GDM1 (cell line): Measurements from ENCODE around the gene RNU1-4.
"Not testable (repeated sequence)": the region's sequence is repeated elsewhere in the genome, so short reads cannot be mapped to it uniquely, and the experiment has no call there.

Experiments used
- DNase-seq: peaks from one replicate; lab custom pipeline; 2025; lab: John Stamatoyannopoulos, UW

RNU1-4 gene

DNA sequence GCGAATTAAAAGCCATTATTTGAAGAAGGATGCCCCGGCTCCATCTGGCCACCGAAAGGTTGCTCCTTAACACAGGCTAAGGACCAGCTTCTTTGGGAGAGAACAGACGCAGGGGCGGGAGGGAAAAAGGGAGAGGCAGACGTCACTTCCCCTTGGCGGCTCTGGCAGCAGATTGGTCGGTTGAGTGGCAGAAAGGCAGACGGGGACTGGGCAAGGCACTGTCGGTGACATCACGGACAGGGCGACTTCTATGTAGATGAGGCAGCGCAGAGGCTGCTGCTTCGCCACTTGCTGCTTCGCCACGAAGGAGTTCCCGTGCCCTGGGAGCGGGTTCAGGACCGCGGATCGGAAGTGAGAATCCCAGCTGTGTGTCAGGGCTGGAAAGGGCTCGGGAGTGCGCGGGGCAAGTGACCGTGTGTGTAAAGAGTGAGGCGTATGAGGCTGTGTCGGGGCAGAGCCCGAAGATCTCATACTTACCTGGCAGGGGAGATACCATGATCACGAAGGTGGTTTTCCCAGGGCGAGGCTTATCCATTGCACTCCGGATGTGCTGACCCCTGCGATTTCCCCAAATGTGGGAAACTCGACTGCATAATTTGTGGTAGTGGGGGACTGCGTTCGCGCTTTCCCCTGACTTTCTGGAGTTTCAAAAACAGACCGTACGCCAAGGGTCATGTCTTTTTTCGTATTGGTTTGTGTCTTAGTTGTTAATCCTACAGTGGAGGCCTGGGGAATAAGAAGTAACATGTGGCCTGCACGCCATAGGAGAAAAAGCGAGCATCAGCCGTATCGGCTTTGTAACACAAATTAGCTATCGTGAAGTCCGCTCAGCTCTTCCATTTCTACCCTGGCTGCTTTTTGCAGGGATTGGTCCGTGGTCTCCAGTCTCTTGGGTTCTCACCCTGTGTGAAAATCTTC is at the start of gene RNU1-4:
RNU1-4 (plus strand) TSS at position 470 of the 918 bp plus-strand sequence.
- DNase-seq: not testable (repeated sequence)

DNA sequence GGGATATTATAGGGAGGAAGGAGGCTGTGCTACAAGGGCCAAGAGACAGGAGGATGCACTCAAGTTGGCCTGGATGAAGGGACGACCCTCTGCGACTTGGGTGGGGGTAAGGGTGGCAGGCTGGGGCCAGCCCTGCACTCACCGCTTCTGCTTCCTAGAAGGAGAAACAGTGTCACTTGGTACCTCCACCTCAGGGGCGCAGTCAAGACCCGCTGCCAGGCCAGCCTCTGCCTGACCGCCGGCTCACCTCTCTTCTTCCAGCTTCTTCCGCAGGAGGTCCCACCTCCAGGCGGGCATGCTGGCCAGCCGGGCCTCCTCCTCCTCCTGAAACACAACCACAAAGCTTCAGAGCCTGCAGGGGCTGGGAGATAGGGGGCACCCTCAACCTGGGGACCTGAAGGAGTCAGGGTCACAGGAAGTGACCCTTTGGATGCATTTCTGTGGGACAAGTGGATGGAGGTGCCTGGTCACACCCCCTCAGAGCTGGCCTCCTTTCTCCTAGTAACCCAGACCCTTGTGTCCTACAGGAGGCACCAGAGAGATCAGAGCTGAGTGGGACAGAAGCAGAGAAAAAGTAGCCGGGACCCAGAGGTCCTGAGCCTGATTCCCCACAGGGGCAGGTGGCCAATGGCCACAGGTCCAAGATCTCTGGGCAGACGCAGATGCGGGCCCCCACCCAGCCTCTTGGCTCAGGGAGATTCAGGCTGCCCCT is 49.2 kb upstream of the RNU1-4 start:
- DNase-seq: not testable (repeated sequence)

DNA sequence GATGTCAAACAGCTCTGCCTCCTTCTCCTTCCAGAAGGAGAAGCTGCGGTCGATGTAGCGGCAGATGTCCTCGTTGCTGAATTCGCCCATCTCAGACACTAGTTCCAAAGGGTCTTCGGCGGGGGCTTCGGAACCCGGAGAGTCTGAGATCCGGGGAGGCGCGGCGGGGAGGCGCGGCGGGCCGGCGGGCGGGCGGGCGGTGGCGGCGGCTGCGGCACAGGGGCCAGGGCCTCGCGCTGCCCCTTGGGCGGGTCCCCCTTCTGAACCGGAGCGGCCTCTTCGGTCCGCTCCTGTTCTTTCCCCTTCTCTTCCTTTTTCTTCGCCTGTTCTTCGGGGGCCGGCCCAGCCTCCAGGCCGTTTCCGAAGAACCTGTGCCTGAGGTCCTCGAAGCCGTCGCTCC is 48.0 kb upstream of the RNU1-4 start:
- not testable (repeated sequence) for DNase-seq

DNA sequence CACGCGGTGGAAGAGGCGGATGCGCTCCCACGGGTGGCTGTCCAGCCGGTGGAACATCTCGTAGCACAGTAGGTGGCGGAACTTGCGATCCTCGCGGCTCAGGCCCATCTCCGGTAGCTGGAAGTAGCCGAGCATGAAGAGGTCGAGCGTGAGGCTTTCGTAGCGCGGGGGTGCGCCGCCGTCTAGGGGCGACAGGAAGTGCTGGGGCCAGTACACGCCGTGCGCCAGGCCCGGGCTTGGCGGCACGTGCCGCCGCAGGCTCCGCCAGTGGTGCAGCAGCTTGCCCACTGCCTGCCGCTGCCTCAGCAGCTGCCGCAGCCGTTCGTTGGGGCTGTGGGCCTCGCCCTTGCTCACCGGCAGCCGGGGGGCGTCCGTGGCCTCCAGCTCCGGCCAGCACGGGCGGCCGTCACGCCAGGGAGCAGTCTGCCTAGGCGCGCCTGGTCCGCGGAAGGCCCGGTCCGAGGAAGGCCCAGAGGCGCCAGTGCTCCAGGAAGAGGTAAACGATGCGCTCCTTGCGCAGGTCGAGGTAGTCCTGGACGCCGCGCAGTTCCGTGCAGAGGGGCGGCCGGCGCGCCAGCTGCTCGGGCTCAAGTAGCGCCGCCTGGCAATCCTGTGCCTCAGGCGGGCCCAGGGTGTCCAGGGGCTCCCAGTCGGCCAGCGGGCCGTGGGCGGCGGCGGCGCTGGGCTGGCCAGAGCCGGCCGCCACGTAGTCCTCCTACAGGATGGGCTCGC is 47.4 kb upstream of the RNU1-4 start:
- not testable (repeated sequence) for DNase-seq

DNA sequence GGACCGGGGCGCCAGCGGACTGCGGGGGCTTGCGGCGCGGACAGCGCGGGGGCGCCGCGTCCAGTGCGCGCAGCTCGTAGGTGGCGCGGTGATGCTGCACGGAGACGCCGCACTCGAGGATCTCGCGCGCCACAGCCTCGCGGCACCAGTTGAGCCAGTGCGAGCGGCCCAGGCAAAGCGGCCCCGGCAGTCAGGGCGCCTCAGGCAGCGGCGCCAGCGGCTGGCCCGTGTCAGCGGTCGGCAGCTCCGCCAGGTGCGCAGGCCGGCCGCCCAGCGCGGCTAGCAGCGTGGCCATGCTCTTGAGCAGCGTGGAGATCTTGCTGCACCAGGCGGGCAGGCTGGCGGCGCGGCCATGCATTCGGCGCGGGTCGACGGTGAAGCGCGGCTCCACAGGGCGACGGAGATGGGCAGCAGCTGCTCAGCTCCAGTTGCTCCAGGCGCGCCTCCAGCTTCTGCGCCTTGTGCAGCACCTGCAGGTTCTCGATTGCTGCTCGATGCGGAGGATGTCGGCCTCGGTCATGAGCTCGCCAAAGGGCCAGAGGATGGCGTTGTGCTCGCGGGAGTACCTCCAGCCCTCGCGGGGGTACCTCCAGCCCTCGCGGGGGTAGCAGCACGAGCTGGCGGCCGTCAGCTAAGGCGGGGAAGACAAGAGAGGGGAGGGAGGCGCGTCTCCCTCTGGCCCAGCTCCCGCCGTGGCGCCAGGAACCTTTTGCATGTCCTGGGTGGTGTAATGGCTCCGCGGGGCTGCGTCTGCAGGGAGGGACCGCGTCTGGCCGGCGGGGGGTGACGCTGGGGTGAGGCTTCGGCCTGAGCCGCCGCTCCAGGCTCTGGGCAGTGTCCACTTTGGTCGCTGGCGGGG is 46.6 kb upstream of the RNU1-4 start:
- DNase-seq: not testable (repeated sequence)

DNA sequence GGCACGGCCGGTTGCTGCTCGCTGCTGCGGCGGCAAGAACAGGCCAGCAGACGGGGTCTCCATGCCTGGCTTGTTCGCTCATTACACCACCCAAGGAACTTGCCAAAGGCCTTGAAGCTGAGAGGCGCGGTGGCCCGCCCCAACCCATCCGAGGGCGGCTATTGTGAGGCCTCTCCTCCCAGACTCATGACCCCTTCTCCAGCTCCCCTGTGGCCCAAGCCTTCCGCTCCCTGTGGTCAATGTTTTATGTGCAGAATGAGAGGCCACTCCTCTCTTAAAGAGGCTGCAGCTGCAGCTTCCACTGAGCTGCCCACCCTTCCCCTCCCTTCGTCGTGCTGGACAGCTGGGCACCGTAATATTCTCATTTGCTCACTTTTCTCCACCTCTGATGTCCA is 46.0 kb upstream of the RNU1-4 start:
- not testable (repeated sequence) for DNase-seq

DNA sequence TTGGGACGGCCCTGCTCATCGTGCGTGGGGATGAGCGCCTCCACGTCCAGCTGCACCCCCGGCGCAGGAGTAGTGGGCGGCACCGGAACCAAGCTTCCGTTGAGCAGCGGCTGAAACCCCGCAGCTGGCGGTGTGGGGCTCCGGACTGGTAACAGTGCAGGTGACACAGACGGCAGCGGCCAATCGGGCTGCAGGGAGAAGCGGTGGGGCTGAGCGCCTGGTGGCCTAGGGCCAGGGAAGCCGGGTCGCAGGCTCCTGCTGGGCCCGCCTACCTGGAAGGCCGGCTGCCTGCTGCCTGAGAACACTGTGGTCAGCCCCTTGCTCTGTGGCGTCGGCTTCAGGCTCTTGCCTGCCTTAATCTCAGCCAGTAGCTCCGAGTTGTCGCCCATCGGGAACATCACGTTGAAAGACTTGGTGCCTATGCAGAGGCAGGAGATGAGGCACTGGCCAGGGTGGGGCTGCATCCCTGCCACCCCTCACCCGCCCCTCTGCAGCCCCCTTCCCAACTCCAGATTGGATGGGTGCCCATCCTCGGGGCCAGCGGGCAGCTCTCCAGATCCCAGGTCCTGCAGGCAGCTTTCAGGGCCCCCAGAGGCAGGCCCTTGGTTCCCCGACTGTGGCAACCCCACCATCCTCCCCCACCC is 43.7 kb upstream of the RNU1-4 start:
- not testable (repeated sequence) for DNase-seq

DNA sequence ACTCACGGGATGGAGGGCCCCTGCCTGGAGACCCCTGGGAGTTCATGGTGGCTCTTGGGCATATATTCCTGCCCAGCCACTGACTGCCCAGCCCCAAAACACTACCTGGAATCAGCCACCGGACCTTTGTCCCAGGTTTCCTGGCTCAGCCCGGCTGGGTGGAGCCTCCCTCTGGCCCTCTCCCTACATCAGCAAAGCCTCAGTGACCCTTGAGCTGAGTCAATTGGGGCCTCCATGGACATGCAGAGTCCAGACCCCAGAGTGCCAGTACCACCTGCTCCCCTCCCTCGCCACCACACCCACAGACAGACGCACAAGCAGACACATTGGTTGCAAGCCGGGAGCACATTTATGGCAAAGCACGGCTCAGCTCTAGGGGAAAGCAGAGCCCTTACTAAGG is 43.2 kb upstream of the RNU1-4 start:
- not testable (repeated sequence) for DNase-seq

DNA sequence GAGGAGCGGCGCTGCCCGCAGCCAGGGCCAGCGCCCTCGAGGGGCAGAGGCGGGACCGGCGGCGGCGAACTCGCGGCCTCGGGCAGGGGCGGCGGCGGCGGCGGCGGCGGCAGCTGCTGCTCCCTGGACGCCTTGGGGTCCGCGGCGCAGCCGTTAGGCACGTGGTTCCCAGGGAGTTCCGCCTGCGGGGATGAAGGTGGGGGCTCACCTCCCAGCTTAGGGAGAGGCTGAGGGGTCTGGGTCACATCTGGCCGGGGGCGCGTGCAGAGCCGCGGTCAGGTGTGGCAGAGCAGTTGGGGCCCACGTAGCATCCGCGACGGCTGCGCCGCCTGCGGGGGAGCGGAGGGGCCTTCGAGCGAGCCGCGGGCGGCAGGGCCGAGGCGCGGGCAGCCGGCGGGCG is 40.9 kb upstream of the RNU1-4 start:
- not testable (repeated sequence) for DNase-seq

DNA sequence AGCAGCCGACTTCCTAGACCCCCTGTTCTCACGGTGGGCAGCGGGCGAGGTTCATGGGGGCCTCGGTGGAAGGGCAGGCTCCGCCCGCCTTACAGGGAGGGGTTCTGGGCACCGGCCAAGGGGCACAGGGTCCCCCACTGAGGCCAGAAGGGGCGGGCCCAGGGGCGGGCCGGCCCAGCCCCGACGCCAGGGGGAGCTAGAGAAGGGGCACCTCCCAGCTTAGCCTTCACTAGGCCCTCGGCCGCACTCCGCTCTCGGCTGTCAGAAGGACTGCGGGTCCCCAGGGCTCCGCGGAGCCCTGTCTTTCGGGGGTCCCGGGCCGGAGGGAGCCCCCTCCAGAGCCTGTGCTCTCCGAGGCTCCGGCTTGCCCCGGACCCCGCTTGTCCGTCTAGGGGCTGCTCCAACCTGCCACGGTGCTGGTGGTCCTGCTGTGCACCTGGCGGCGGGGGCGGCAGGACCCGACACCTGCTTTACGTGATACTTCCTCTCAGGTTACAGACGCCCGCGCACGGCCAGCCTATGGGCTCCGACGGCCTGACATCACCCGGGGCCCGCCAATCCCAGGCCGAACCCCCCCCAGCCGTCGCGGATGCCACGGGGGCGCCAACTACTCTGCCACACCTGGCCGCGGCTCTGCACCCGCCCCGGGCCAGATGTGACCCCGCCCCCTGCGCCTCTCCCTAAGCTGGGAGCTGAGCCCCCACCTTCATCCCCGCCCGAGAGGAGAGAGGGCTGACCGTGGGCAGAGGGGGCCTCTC is 40.0 kb upstream of the RNU1-4 start:
- not testable (repeated sequence) for DNase-seq

DNA sequence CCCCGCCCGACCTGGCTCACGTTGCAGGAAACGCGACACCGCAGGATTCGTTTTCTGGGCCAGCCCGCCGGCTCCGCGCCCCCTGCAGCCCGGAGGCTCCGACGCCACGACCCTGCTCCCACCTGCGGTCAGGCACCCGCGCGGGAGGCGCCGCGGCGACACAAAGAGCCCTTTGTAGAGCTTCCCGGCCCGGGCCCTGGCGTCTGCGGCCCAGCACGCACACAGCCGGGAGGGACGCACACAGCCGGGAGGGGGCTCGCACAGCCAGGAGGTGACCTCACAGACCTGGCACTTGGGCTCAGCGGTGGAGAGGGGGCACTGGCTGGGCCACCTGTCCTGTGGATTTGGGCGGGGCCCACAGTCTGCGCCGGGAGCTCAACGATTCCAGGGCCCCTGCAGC is 39.1 kb upstream of the RNU1-4 start:
- DNase-seq: not testable (repeated sequence)

DNA sequence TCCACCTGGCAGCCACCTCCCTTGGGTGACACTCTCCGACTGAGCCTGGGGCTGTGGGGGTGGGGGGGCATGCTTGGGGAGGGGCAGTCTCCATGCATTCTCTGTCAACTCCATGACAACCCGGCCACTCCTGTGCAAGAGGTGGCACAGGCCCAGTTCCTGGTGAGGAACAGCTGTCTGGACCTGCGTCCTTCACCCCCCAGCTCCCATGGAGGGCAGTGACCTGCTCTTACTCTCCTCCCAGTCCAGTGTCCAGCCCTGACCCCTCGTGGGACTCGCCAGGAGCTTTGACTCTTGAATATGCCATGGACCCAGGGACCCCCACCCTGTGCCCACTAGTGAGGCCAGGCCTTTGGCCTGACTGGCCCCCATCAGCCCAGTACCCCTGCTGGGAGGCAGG is 38.0 kb upstream of the RNU1-4 start:
- DNase-seq: not testable (repeated sequence)

DNA sequence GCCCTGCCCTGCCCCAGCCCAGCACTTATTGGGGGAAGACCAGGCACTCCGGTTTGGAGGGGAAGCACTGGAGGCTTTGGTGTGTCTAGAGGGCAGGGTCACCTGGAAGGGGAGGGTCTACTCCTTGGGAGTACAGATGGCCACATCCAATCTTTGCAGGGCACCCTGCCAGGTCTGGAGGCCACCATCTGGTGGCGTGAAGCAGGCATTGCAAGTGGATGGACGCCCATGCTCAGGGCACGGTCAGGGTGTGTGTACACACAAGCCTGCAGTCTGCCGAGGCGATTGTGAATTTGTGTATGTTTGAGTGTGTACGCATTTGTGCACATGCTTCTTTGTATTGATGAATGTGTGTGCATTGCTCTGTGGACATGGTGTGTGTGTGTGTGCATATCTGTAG is 37.2 kb upstream of the RNU1-4 start:
- not testable (repeated sequence) for DNase-seq

DNA sequence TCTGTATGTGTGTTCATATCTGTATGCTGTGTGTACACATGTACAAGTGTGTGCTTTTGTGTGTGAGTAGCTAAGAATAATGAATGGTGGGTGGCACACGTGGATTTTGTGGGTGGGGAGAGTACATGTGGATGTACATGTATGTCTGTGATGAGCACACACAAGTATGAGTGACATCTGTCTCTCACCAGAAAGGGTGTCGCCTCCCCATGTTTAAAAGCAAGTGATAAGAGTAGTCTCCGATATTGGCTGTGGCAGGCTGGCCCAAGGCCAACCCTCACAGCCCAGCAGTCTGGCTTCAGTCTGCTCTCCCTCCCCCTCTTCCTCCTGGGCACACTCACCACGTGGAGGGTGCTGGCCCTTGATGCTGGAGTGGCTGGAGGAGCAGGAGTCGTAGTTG is 36.7 kb upstream of the RNU1-4 start:
- not testable (repeated sequence) for DNase-seq

DNA sequence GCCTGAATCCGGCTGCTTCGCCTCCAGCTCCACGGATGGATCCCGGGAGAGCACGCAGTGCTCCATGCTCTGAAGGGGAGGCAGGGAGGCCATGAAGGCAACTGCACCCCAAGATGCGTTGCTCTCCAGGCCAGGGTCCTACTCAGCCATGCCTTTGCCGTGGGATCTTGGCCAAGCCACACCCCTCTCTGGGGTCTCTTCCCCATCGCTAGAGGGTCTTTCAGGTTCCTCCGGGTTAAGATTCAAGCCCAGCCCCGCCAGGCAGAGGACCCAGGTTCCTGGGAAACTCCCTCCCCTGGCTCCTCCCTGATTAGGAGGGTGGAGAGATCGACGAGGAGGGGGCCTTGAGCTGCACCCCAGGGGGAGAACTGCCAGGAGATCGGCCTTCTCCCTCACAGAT is 36.2 kb upstream of the RNU1-4 start:
- not testable (repeated sequence) for DNase-seq

DNA sequence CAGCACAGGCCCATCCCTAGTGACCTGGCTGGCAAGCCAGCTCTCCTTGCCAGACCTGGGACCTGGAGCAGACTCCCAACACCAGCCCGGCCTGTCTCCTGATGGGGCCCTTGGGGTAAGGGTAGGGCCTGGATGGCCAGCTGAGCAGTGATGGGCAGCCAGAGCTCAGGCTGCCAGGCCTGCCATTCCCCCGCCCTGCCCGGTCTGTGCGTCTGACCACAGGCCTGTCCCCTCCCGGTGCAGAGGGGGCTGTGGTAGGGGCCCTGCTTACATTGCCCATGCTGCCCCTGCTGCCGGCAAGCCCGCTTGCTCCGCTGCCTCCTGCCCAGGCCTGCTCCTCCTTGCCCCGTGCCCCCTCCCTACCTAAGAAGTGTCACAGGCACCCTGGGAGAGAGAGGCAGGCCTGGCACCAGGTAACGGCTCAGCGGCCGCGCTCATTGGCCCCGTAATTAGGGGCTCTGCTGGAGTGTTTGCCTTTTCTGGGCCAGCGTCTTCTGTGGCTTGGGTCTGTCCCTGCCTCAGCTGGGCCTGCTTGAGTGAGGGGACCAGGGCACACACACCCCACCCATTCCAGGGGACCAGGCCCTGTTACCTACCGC is 35.7 kb upstream of the RNU1-4 start:
- not testable (repeated sequence) for DNase-seq

DNA sequence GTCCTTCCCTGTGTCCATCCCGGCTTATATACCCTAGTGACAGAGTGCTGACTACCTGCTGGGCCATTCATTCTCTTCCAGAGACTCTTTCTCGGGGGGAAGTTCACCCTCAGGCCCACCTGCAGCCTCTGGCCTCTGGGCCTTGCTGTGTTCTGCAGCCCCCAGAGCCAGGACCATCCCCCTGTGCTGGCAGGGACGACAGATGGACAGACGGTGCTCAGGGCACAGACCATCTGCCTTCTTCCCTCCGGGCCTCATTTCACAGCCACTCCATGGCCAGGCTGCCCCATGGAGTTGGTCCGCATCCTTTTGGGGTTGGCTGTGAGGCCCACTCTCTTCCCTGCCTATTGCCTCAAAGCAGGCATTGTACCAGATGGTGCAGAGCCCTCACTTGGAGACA is 34.0 kb upstream of the RNU1-4 start:
- not testable (repeated sequence) for DNase-seq

DNA sequence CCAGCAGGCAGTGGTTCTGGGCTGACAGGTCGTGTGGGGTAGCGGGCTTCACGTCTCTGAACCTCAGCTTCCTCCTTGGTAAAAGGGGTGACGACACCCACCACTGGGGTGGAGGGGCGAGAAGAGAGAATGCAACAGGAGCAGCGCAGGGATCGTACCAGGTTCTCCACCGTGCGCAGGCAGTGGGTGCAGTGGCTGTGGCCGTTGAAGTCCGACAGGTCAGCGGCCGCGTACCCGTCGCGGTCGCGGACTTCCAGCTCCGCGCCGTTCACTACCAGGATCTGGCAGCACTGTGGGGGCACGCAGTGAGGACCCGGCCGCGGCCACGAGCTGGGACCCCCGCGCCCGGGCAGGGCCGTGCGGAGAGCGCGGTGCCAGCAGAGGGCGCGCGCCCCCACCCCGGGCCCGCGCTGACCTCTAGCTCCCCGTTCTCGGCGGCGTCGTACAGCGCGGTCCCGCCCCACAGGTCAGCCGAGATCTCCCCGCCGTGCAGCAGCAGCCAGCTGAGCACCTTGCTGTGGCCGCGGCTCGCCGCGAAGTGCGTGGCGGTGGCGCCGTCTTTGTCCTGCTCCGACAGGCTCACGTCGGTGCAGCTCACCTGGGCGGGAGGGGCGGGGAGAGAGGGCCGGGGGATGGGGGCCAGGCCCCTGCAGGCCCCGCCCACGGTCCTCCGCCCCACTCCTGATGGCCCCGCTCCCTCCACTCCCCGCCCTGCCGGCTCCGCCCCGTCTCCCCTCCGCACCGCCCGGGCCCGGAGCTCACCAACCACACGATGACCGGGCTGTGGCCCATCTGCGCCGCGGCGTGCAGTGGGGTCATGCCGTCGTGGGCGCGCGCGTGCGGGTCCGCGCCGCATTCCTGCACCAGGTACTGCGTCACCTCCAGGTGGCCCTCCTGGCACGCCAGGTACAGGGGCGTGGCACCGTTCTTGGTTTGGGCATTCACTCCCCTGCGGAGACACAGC is 32.9 kb upstream of the RNU1-4 start:
- DNase-seq: not testable (repeated sequence)
